ENCODE data around the gene FOXN4. TPM values are rescaled to one million over a fixed set of nuclear protein-coding genes. Genes with fewer than 3 reads are reported as not detected.
"Not testable (repeated sequence)": the region's sequence is repeated elsewhere in the genome, so short reads cannot be mapped to it uniquely, and the experiment has no call there.

Gene FOXN4
- total RNA-seq, 1 donor from 2014 or later = not detected

- intact Hi-C loops (cut with micrococcal nuclease) = no loop called here
- H3K36me3 Mint-ChIP-seq (ENCODE audit: low read depth) = no peaks in the 10 kb centered on the region
- DNase-seq (ENCODE audit: low spot score) = no peak
- no peak overlapping the region for H3K27ac Mint-ChIP-seq
- no peaks in the 10 kb centered on the region for H3K9me3 Mint-ChIP-seq
- peaks cover 18% of the 10 kb centered on the region for H3K27me3 Mint-ChIP-seq (ENCODE audit: low read depth)
- no peak overlapping the region for H3K4me3 Mint-ChIP-seq (ENCODE audit: low read depth)
- no peaks in the 10 kb centered on the region for H3K4me1 Mint-ChIP-seq (ENCODE audit: low read depth)
These were observed 21.5 kb upstream of the FOXN4 start for GRCh38 chr12:109330282-109331230.

DNA sequence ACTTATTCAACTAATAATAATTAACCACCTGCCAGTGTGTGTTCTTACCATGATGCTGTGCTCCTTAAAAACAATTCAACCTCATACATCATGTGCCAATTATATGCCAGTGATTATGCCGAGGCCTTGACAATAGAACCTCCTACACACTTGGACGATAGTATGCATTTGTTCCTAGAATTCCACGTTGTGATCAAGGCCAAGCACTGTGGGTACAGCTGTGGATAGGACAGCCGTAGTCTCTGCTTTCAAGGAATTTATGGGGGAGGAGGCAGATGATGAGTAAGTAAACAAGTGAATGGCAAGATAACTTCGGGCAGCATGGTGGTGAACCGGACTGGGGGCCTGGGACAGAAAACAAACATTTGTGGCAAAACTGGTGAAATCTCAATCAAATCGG, 20.6 kb upstream of the FOXN4 start:
- intact Hi-C loops (cut with micrococcal nuclease) = no loop called here
- H3K27me3 Mint-ChIP-seq (ENCODE audit: low read depth) = peaks cover 24% of the 10 kb centered on the region
- no peak overlapping the region for H3K4me3 Mint-ChIP-seq (ENCODE audit: low read depth)
- H3K9me3 Mint-ChIP-seq = no peaks in the 10 kb centered on the region
- no peaks in the 10 kb centered on the region for H3K36me3 Mint-ChIP-seq (ENCODE audit: low read depth)
- H3K27ac Mint-ChIP-seq = no peak overlapping the region
- DNase-seq (ENCODE audit: low spot score) = no peak
- no peaks in the 10 kb centered on the region for H3K4me1 Mint-ChIP-seq (ENCODE audit: low read depth)

- Mint-ChIP-seq H3K4me1 (ENCODE audit: low read depth) (no peaks in the 10 kb centered on the region), H3K27ac (no peak overlapping the region), H3K4me3 (ENCODE audit: low read depth) (no peak overlapping the region), H3K36me3 (ENCODE audit: low read depth) (no peaks in the 10 kb centered on the region), H3K9me3 (no peaks in the 10 kb centered on the region), H3K27me3 (ENCODE audit: low read depth) (peaks cover 24% of the 10 kb centered on the region)
- intact Hi-C loops (cut with micrococcal nuclease) = no loop called here
- DNase-seq (ENCODE audit: low spot score) = no peak
These were observed 19.9 kb upstream of the FOXN4 start for GRCh38 chr12:109329003-109329402.

- intact Hi-C loops (cut with micrococcal nuclease); H3K4me3 Mint-ChIP-seq (ENCODE audit: low read depth); H3K27ac Mint-ChIP-seq; H3K9me3 Mint-ChIP-seq; DNase-seq (ENCODE audit: low spot score); H3K36me3 Mint-ChIP-seq (ENCODE audit: low read depth); H3K4me1 Mint-ChIP-seq (ENCODE audit: low read depth): not testable (repeated sequence)
- H3K27me3 Mint-ChIP-seq (ENCODE audit: low read depth) = peaks cover 36% of the 10 kb centered on the region
These were observed 12.2 kb upstream of the FOXN4 start for GRCh38 chr12:109321294-109321693.

DNA sequence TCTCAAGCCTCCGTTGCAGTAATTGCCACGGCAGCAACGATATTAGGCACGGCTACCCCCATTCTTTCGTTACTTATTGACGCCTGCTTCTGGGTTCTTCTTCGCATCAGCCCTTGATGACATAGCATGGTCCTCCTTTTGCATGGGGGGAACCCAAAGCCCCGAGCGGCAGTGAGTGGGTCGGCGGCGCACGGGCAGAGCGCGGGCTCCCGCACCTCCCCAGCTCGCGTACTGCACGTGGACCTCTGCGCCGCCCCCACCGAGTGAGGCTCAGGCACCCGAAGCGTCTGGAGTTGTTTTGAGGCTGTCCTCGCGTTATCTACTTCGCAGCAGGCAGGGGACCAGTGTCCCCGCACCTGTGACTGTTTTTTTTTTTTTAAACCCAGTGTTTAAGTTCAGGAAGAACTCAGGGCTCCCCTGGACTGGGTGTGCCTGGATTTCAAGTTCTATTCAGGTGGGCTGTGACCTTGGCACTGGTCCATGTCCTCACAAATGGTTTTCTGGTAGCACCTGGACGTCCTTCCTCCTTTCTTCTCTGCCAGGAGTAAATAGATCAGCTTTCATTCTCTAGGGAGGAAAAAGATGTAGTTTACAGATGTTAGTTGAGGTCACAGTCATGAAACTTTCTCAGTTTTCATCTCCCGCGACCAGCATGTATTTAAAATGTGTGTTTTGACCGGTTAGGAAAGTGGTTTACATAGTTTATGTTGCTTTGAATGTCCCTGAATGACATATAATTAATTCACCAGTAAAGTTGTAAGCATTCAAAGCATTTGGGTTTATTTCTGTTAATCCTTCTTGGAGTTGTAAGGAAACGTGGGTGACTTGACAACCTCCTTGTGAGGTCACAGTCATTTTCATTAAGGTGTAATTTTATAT, 1.4 kb upstream of the FOXN4 start:
- intact Hi-C loops (cut with micrococcal nuclease) = no loop called here
- no peak for DNase-seq (ENCODE audit: low spot score)
- H3K9me3 Mint-ChIP-seq = no peaks in the 10 kb centered on the region
- peaks cover 73% of the 10 kb centered on the region for H3K27me3 Mint-ChIP-seq (ENCODE audit: low read depth)
- H3K4me1 Mint-ChIP-seq (ENCODE audit: low read depth) = peaks cover 7% of the 10 kb centered on the region
- peak overlapping the region; percentile 69 for H3K4me3 Mint-ChIP-seq (ENCODE audit: low read depth)
- no peak overlapping the region for H3K27ac Mint-ChIP-seq
- no peaks in the 10 kb centered on the region for H3K36me3 Mint-ChIP-seq (ENCODE audit: low read depth)

- Mint-ChIP-seq H3K4me1 (ENCODE audit: low read depth) (peaks cover 7% of the 10 kb centered on the region), H3K27ac (no peak overlapping the region), H3K36me3 (ENCODE audit: low read depth) (no peaks in the 10 kb centered on the region), H3K4me3 (ENCODE audit: low read depth) (peak overlapping the region; percentile 76), H3K9me3 (no peaks in the 10 kb centered on the region), H3K27me3 (ENCODE audit: low read depth) (peaks cover 70% of the 10 kb centered on the region)
- intact Hi-C loops (cut with micrococcal nuclease) = no loop called here
- no peak for DNase-seq (ENCODE audit: low spot score)
These were observed 530 bp upstream of the FOXN4 start for GRCh38 chr12:109309381-109310246.

GRCh38 chr12:109307051-109307450, 2.0 kb downstream of the FOXN4 start:
- intact Hi-C loops (cut with micrococcal nuclease) = no loop called here
- Mint-ChIP-seq H3K4me3 (ENCODE audit: low read depth) (no peak overlapping the region), H3K9me3 (no peaks in the 10 kb centered on the region), H3K4me1 (ENCODE audit: low read depth) (peaks cover 7% of the 10 kb centered on the region), H3K27me3 (ENCODE audit: low read depth) (peaks cover 61% of the 10 kb centered on the region), H3K36me3 (ENCODE audit: low read depth) (no peaks in the 10 kb centered on the region), H3K27ac (no peak overlapping the region)
- no peak for DNase-seq (ENCODE audit: low spot score)

GRCh38 chr12:109305547-109305946, 3.5 kb downstream of the FOXN4 start:
- Mint-ChIP-seq H3K27me3 (ENCODE audit: low read depth) (peaks cover 48% of the 10 kb centered on the region), H3K4me1 (ENCODE audit: low read depth) (peaks cover 4% of the 10 kb centered on the region), H3K4me3 (ENCODE audit: low read depth) (no peak overlapping the region), H3K9me3 (no peaks in the 10 kb centered on the region), H3K27ac (no peak overlapping the region), H3K36me3 (ENCODE audit: low read depth) (no peaks in the 10 kb centered on the region)
- intact Hi-C loops (cut with micrococcal nuclease) = no loop called here
- DNase-seq (ENCODE audit: low spot score) = no peak

DNA sequence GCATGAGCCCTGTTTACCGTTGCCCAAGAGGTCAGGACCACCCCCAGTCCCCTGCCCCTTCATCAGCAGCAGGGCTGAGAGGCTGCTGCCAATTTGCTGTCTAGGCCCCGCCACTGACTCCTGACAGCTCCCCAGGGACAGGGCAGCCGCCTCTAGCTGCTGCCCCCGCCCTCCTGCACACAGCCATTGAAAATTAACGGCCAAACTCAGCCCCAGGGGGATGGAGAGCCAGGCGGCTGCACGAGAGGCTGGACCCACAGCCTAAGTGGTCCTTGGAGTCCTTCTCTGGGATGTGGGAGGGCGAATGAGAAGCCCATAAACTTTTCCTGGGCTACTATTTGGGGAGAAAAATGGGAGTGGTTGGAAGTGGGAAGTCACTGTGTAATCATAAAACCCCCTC, 4.6 kb downstream of the FOXN4 start:
- Mint-ChIP-seq H3K4me3 (ENCODE audit: low read depth) (no peak overlapping the region), H3K4me1 (ENCODE audit: low read depth) (no peaks in the 10 kb centered on the region), H3K27ac (no peak overlapping the region), H3K36me3 (ENCODE audit: low read depth) (no peaks in the 10 kb centered on the region), H3K9me3 (no peaks in the 10 kb centered on the region), H3K27me3 (ENCODE audit: low read depth) (peaks cover 44% of the 10 kb centered on the region)
- no peak for DNase-seq (ENCODE audit: low spot score)
- intact Hi-C loops (cut with micrococcal nuclease) = no loop called here

DNA sequence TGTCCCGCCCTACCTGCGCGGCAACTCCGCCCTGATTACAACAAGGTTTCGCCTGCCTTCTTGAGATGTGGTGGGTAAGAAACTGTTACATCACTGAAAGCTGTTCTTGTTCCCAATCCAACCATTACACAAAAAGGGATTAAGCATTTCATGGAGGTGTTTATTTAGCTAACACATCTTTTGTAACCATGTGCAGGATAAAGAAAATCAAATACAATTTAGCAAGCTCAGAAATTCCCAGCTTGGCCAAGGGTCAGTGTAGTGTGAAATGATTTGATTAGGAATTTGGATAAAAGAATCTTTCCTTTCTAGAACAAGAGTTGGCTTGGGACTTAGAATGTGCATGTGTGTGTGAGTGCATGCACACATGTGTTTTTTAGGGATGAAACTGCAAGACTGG, 6.3 kb downstream of the FOXN4 start:
- H3K27ac Mint-ChIP-seq = no peak overlapping the region
- no peaks in the 10 kb centered on the region for H3K36me3 Mint-ChIP-seq (ENCODE audit: low read depth)

DNA sequence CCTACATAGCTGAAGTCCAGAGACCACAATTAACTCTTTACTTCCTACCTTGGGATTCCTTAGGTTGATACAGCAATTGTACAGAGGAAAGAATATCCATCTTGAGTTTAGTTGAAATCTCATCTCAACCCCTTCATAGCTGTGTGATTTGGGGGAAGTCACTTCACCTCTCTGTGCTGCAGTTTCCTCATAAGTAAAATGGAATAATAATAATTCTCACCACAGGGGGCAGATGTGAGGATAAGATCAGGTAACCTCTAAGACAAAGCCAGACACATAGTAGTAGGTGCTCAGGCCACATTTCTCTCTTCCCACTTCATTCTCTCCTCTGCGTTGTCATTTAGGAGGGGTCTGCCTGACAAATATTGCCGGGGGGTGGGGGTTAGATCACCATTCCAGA, 6.7 kb downstream of the FOXN4 start:
- intact Hi-C loops (cut with micrococcal nuclease) = no loop called here
- H3K9me3 Mint-ChIP-seq = no peaks in the 10 kb centered on the region
- no peak overlapping the region for H3K27ac Mint-ChIP-seq
- H3K27me3 Mint-ChIP-seq (ENCODE audit: low read depth) = peaks cover 27% of the 10 kb centered on the region
- DNase-seq (ENCODE audit: low spot score) = no peak
- no peaks in the 10 kb centered on the region for H3K36me3 Mint-ChIP-seq (ENCODE audit: low read depth)
- no peak overlapping the region for H3K4me3 Mint-ChIP-seq (ENCODE audit: low read depth)
- H3K4me1 Mint-ChIP-seq (ENCODE audit: low read depth) = no peaks in the 10 kb centered on the region

More for the DNA sequence above, 6.3 kb downstream of the FOXN4 start:
- intact Hi-C loops (cut with micrococcal nuclease) = no loop called here
- DNase-seq (ENCODE audit: low spot score) = no peak
- Mint-ChIP-seq H3K4me3 (ENCODE audit: low read depth) (no peak overlapping the region), H3K4me1 (ENCODE audit: low read depth) (no peaks in the 10 kb centered on the region), H3K9me3 (no peaks in the 10 kb centered on the region), H3K27me3 (ENCODE audit: low read depth) (peaks cover 31% of the 10 kb centered on the region)

DNA sequence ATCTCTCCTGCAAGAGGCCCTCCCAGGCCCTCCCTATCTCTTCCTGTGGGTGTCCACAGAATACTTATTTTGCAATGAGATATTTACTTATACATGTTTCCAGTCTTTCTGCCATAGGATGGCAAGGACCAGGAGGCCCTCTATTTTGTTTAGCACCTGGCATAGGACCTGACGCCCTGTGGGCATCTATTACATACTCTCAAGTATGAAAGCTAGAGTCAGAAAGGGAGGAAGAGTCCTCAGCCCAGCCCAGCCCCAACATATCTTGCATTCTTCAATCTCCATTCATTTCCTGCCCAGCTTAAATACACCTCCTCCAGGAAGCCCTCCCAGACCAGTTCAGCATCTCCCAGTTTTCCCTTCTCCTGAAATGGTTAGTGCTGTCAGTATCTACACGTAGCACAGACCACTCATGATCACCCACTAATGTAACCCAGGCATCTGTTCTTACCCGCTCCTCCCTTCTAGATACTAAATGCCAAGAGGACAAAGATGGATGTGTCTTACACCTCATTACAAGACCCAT, 7.4 kb downstream of the FOXN4 start:
- no peaks in the 10 kb centered on the region for H3K4me1 Mint-ChIP-seq (ENCODE audit: low read depth)
- intact Hi-C loops (cut with micrococcal nuclease) = no loop called here
- no peak for DNase-seq (ENCODE audit: low spot score)
- peaks cover 20% of the 10 kb centered on the region for H3K27me3 Mint-ChIP-seq (ENCODE audit: low read depth)
- H3K4me3 Mint-ChIP-seq (ENCODE audit: low read depth) = no peak overlapping the region
- H3K9me3 Mint-ChIP-seq = no peaks in the 10 kb centered on the region
- no peak overlapping the region for H3K27ac Mint-ChIP-seq
- H3K36me3 Mint-ChIP-seq (ENCODE audit: low read depth) = no peaks in the 10 kb centered on the region

Data from activated T-helper 2 cell treated with anti-CD3 and anti-CD28 coated beads, Interferon-gamma antibody, Interleukin-2, Interleukin-4, amounts not matched to agents 10 μg/mL and 5 μg/mL and 100 μg/mL, durations not matched to agents 14 hours and 24 hours and 36 hours (primary cell).